Measurements from ENCODE around the gene LGR5.

DNA sequence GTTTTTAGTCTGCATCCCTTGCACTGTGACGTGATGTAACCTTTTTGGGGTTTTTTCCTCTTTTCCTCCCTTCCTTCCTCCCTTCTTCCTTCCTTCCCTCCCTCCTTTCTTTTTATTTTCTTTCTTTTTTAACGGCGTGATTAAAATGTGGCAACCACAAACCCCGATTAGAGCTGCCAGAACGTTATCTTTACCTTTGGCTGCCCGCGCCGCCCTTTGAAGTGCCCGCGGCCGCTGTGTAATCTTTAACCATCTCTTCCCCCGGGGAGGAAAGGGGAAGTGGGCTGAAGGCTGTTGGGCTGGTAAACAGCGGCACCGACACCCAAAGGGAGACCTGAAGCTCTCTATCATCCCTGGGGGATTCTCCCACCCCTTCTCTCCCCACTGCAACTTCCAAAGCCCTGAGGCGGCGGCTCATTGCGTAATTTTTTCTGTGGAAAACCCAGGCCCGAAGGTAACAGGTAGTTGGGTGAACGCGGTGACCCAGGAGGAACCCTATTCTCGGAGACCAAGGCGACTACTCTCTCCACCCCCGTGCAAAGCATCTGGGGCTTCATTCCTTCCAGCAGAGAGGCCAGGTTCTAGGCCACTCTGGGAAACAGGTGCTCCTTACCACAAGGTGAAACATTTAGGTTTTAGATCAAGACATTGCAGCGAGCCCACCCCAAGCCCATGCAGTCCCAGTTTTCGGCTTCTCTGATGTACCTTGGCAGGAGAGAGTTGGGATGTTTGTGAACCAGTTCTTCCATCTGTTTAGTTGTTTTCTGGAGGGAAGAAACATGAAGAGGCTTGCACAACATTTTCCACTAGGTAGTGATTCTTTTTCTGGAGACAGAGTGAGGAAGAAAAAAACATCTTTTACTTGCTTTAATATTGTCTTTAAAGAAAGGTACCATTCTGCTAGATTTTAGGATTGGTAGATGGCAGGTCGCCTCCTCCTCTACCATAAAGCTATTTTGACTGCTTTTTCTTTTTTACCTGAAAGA is 1.5 kb downstream of the LGR5 start:
- TF ChIP-seq, protein P1, sequence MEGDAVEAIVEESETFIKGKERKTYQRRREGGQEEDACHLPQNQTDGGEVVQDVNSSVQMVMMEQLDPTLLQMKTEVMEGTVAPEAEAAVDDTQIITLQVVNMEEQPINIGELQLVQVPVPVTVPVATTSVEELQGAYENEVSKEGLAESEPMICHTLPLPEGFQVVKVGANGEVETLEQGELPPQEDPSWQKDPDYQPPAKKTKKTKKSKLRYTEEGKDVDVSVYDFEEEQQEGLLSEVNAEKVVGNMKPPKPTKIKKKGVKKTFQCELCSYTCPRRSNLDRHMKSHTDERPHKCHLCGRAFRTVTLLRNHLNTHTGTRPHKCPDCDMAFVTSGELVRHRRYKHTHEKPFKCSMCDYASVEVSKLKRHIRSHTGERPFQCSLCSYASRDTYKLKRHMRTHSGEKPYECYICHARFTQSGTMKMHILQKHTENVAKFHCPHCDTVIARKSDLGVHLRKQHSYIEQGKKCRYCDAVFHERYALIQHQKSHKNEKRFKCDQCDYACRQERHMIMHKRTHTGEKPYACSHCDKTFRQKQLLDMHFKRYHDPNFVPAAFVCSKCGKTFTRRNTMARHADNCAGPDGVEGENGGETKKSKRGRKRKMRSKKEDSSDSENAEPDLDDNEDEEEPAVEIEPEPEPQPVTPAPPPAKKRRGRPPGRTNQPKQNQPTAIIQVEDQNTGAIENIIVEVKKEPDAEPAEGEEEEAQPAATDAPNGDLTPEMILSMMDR (conservative IDR thresholded peaks at IDR 0.05): no peak
- TF ChIP-seq ZFX (IDR thresholded peaks at IDR 0.05): no peak

All from C4-2B (cell line).